ENCODE measurements around the gene NINL.
"Not testable (repeated sequence)": the region's sequence is repeated elsewhere in the genome, so short reads cannot be mapped to it uniquely, and the experiment has no call there.

The NINL gene

GRCh38 chr20:25532015-25532751 lies 53.1 kb downstream of the NINL start:
- no peak for DNase-seq (ENCODE audit: low read depth)

DNA sequence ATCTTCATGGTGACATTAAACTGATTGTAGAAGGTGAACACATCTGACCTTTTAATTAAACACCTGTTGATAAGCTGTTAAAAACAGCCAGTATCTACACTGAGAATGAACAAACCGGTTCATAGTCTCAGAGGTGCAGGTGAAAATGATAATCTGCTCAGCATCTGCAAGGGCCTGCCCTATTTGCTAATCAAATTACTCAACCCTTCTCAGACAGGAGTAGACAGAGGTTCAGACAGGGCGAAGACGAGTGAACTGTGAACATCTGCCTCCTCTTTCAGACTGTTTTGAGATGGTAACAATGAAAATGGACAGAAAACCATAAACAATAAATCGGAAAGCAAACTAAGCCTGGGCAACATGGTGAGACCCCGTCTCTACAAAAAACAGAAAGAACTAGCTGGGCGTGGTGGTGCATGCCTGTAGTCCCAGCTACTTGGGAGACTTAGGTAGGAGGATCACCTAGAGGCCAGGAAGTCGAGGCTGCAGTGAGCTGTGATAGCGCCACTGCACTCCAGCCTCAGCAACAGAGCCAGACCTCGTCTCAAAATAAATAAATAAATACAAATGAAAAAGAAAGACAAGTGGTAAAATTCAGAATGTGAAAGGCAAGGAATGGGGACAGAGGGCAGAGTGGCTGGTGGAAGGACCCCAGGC lies 55.9 kb downstream of the NINL start:
- no peak for DNase-seq (ENCODE audit: low read depth)

GRCh38 chr20:25527949-25528348 lies 57.4 kb downstream of the NINL start:
- DNase-seq (ENCODE audit: low read depth), result no peak

- DNase-seq (ENCODE audit: low read depth), result no peak
These were observed 58.9 kb downstream of the NINL start for GRCh38 chr20:25526446-25526845.

DNA sequence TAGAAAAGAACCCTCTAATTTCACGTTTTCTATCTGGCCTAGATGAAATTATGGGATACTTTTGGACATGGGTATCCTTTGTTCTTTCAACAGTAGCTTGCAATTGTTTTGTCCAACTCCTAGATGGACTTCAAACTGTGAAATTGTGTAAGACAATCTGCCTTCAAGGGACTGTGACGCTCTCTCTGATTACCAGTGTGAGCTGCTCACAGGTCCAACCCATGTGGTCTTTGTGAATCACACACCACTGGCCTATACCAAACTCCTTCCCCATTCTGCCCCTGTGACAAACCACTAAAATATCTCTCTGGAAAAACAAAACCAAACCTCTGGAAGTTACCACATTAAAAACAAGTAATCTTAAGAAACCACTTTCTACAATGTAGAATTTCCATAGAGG lies 59.5 kb downstream of the NINL start:
- DNase-seq (ENCODE audit: low read depth), result no peak

DNA sequence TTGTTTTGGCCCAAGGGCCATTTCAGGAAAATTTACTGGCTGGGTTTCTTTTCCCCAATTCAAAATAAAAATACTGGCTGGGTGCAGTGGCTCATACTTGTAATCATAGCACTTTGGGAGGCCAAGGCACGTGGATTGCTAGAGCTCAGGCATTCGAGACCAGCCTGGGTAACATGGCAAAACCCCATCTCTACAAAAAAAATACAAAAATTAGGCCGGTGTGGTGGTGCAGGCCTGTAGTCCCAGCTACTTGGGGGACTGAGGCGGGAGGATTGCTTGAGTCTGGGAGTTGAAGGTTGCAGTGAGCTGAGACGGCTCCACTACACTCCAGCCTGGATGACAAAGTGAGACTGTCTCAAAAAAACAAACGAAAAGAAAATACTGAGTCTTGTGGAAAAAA lies 60.0 kb downstream of the NINL start:
- no peak for DNase-seq (ENCODE audit: low read depth)

GRCh38 chr20:25521382-25521781 lies 63.9 kb downstream of the NINL start:
- no peak for DNase-seq (ENCODE audit: low read depth)

GRCh38 chr20:25517124-25517523 lies 68.2 kb downstream of the NINL start:
- DNase-seq (ENCODE audit: low read depth), result no peak

DNA sequence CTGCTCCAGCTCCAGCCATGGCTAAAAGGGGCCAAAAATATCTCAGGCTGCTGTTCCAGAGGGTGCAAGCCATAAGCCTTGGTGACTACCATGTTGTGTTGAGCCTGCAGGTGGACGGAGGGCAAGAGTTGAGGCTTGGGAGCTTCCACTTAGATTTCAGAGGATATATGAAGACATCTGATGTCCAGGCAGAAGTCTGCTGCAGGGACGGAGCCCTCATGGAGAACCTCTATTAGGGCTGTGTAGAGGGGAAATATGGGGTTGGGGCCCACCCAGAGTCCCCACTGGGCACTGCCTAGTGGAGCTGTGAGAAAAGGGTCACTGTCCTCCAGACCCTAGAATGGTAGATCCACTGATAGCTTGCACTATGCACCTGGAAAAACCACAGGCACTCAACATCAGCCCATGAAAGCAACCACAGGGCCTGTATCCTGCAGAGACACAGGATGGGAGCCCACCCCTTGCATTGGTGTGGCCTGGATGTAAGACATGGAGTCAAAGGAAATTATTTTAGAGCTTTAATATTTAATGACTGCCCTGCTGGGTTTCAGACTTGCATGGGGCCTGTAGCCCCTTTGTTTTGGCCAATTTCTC lies 70.5 kb downstream of the NINL start:
- no peak for DNase-seq (ENCODE audit: low read depth)

DNA sequence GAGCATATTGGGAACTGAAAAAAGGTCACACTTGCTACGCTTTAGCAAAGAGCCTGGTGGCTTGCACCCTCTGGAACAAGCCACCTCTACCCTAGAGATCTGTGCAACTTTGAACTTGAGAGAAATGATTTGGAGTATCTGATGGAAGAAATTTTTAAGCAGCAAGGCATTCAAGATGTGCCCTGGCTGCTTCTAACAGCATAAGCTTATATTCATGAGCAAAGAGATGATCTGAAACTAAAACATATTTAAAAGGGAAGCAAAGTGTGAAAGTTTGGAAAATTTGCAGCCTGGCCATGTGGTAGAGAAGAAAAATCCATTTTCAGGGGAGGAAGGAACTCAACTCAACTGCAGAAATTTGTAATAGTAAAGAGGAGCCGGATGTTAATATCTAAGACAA lies 71.1 kb downstream of the NINL start:
- no peak for DNase-seq (ENCODE audit: low read depth)

DNA sequence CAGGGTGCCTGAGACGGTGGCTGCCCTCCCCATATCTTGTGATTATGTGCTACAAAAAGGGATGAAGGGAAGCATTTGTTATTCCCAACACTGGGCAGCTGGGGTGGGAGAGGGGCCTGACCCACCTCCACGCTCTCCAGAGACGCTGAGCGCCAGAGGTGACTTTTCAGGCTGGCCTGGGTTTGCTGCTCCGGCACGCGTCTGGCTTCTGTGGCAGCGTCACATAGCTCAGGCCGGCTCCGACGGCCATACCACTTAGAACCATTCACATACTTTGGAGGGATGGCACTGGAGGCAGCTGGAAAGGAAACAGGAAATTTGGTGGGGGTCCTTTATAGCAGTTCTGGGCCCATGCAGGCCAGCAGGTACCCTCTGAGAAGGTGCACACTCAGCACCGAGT lies 72.6 kb downstream of the NINL start:
- DNase-seq (ENCODE audit: low read depth), result no peak

GRCh38 chr20:25511183-25511582 lies 74.1 kb downstream of the NINL start:
- DNase-seq (ENCODE audit: low read depth), result no peak

DNA sequence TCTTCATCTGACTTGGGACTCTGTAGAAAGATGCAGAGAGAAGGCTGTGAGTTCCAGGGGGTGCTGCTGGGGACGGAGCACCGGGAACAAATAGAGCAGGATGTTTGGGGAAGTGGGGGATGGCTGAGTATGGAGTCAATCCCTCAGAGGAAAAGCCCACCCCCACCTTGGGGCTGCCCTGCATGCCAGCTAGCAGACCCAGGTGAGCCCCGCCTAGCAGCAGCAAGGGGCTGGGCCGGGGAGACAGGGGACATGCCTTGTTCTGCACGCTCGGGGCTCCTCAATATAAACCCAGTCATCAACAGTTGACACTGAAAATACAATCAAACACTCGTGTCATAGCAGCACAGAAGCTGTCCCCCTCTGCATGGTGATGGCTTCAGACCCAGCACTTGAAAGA lies 74.6 kb downstream of the NINL start:
- no peak for DNase-seq (ENCODE audit: low read depth)

DNA sequence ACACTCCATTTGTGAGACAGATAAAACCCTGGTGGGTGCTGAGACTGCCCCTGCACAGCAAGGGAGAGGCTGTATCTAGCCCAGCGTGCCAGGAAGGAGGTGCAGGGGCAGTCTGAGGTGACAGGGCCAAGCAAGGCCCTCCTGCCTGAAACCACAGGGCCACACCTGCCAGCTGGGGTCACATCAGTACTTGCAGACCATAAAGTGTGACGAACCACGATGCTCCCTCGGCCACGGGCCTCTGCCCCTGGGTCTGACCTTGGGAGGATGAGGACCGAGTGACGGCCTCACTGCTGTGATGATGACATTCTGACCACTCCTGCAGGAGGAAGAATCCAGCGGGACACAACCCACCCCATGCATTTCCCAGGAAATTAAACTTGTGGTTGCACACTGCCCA lies 75.1 kb downstream of the NINL start:
- DNase-seq (ENCODE audit: low read depth), result no peak

GRCh38 chr20:25509084-25509483 lies 76.2 kb downstream of the NINL start:
- no peak for DNase-seq (ENCODE audit: low read depth)

GRCh38 chr20:25508083-25508770 lies 77.1 kb downstream of the NINL start:
- no peak for DNase-seq (ENCODE audit: low read depth)

DNA sequence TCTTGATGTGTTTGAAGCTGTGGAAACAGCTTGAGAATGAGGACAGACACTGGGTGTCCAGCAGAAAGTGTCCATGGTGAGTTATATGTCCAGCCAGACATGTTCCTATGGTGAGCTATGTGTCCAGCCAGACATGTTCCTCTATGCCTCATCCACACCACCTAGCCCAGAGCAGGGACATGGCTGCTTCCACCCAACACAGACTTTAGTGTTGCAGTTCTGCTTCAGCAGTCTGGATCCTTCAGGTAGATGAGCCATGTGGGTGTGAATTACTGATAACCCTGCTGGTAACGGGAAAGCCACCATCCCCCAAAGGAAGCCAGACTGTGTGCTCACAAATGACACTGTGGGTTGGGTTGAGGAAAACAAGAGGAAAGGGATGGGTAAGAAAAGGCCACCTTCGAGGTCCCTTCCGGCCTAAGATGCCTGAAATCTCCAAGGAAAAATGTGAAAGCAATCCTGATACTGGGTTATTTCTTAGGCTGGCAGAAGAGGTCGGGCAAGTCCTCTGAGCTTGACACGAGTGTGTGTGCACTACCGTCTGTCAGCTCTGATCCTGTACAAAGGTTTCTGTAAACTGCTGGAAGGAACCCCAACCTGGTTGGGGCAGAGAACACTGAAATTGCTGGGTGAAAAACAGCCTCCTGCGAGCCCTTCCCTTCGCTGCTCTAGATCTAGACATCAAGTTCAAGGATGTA lies 77.8 kb downstream of the NINL start:
- no peak for DNase-seq (ENCODE audit: low read depth)

DNA sequence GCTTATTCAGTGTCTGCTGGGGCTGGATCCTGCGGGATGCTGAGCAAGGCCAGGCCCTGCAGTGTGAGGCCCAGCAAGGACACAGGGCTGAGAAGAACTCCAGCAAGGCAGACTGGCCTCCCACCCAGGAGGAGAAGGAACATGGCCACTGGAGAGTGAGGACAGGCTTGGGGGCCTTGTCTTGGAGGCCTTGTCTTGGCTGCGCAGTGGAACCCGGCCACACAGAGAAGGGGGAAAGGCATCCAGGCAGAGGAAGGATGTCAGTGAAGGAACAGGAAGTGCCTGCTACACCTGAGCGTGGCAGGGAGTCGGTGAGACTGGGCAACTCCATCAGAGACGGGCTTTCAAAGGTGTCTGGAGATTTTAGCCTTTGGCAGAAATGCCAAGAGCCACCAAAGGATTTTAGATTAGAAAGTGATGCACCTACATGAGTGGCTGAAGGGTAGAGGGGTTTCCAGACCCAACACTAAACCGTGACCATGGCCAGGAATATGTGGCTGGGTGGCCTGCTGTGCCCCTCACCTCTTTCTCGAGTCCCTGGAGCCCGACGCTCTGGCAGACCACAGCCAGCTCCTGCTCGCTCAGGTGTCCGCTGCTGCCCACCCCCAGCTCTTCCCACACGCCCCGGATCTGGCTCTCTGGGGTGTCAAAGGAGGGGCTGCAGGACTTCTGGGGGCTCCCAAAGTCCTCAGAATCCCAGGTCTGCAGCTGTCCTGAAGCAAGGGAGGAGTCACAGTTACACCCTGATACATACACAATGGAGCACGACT lies 80.8 kb downstream of the NINL start:
- no peak for DNase-seq (ENCODE audit: low read depth)

- no peak for DNase-seq (ENCODE audit: low read depth)
These were observed 81.4 kb downstream of the NINL start for GRCh38 chr20:25503936-25504335.

DNA sequence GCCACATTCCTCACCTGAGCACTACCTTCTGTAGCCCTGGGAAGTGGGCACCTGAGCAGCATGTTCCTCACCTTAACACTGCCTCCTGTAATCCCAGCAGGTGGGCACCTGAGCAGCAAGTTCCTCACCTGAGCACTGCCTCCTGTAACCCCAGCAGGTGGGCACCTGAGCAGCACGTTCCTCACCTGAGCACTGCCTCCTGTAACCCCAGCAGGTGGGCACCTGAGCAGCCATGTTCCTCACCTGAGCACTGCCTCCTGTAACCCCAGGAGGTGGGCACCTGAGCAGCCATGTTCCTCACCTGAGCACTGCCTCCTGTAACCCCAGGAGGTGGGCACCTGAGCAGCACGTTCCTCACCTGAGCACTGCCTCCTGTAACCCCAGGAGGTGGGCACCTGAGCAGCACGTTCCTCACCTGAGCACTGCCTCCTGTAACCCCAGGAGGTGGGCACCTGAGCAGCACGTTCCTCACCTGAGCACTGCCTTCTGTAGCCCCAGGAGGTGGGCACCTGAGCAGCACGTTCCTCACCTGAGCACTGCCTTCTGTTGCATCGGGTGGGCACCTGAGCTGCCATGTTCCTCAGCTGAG lies 82.2 kb downstream of the NINL start:
- not testable (repeated sequence) for DNase-seq (ENCODE audit: low read depth)

GRCh38 chr20:25500880-25501351 lies 84.4 kb downstream of the NINL start:
- no peak for DNase-seq (ENCODE audit: low read depth)

Data from activated T-cell treated with anti-CD3 and anti-CD28 coated beads for 1 hour (primary cell).